Neural progenitor cell (in vitro differentiated cells): Measurements from ENCODE around the gene MCM3. TPM values are rescaled to one million over a fixed set of nuclear protein-coding genes. Genes with fewer than 3 reads are reported as not detected.

Experiments used
- DNase-seq: peaks from one replicate; pipeline ENCODE4 v3.0.0-alpha.2; 2016; ENCODE audit warnings: low spot score
- H2AFZ ChIP-seq: fragments of 200-600 bp; sonication (generic); replicated peaks from 2 replicates; pipeline ENCODE4 v1.6.1; 2016; ENCODE audit warnings: antibody characterized with exemption
- H3F3A ChIP-seq: fragments of 200-600 bp; sonication (generic); 2 replicates; pipeline ENCODE4 v1.6.1; 2016; ENCODE audit warnings: antibody characterized with exemption, low read depth
- H3K27ac ChIP-seq: fragments of 200-600 bp; sonication (generic); 2 replicates; pipeline ENCODE4 v1.5.1; 2016; ENCODE audit warnings: mild to moderate bottlenecking
- H3K27me3 ChIP-seq: fragments of 200-600 bp; sonication (generic); 2 replicates; pipeline ENCODE4 v1.6.1; 2016; ENCODE audit warnings: mild to moderate bottlenecking, moderate library complexity
- H3K36me3 ChIP-seq: fragments of 200-600 bp; sonication (generic); 2 replicates; pipeline ENCODE4 v1.5.1; 2016
- H3K4me1 ChIP-seq: fragments of 200-600 bp; sonication (generic); 2 replicates; pipeline ENCODE4 v1.6.1; 2016; ENCODE audit warnings: mixed run types
- H3K4me2 ChIP-seq: fragments of 200-600 bp; sonication (generic); 2 replicates; pipeline ENCODE4 v1.6.1; 2016
- H3K4me3 ChIP-seq: fragments of 200-600 bp; sonication (generic); 2 replicates; pipeline ENCODE4 v1.5.1; 2016
- H3K79me2 ChIP-seq: fragments of 200-600 bp; sonication (generic); 2 replicates; pipeline ENCODE4 v1.6.1; 2016; ENCODE audit warnings: low read depth
- H3K9ac ChIP-seq: fragments of 200-600 bp; sonication (generic); 2 replicates; pipeline ENCODE4 v1.6.1; 2016
- H3K9me3 ChIP-seq: fragments of 200-600 bp; sonication (generic); 2 replicates; pipeline ENCODE4 v1.5.1; 2016; ENCODE audit warnings: low read depth
- H4K20me1 ChIP-seq: fragments of 200-600 bp; sonication (generic); 2 replicates; pipeline ENCODE4 v1.6.1; 2016; ENCODE audit warnings: low read depth
- H3K27ac Mint-ChIP-seq: 3 replicates; pipeline ENCODE4 v1.8.0; 2021; ENCODE audit warnings: mixed read lengths
- H3K27me3 Mint-ChIP-seq: 2 replicates; pipeline ENCODE4 v1.8.0; 2022; ENCODE audit warnings: low read depth, mild to moderate bottlenecking, inconsistent platforms, moderate library complexity, mixed read lengths; ENCODE audit not compliant: insufficient read depth
- H3K36me3 Mint-ChIP-seq: 3 replicates; pipeline ENCODE4 v1.8.0; 2021; ENCODE audit warnings: mixed read lengths
- H3K4me1 Mint-ChIP-seq: 3 replicates; pipeline ENCODE4 v1.8.0; 2021; ENCODE audit warnings: mixed read lengths
- H3K4me3 Mint-ChIP-seq: 3 replicates; pipeline ENCODE4 v1.8.0; 2021; ENCODE audit warnings: mild to moderate bottlenecking, moderate library complexity, mixed read lengths
- H3K9me3 Mint-ChIP-seq: 3 replicates; pipeline ENCODE4 v1.8.0; 2020; ENCODE audit warnings: mixed read lengths
- CTCF ChIP-seq: fragments of 200-600 bp; sonication (generic); IDR thresholded peaks from 2 replicates; pipeline ENCODE4 v1.5.1; 2017; ENCODE audit warnings: antibody characterized with exemption, mild to moderate bottlenecking
- EZH2 ChIP-seq: fragments of 200-600 bp; sonication (generic); IDR thresholded peaks from 2 replicates; pipeline ENCODE4 v1.6.1; 2017; ENCODE audit warnings: antibody characterized with exemption, mild to moderate bottlenecking, moderate library complexity
- EZH2phosphoT487 ChIP-seq: fragments of 200-600 bp; sonication (generic); IDR thresholded peaks from 2 replicates; pipeline ENCODE4 v1.6.1; 2017; ENCODE audit warnings: antibody characterized with exemption
- total RNA-seq: library from RNA; depleted of rRNA; stranded (reverse); fragments of >200 nt; gene quantifications from 2 replicates; pipeline ENCODE4 v1.2.3, GENCODE V29; 2015; ENCODE audit warnings: low replicate concordance

MCM3 gene
- total RNA-seq, 1 donor from 2014 or later = 224 TPM

- Histone ChIP-seq H2AFZ (no peak overlapping the region), H3K4me2 (peak overlapping the region; percentile 20), H3K4me3 (peak overlapping the region; percentile 2), H3F3A (peaks cover 34% of the 10 kb centered on the region), H3K79me2 (no peaks in the 10 kb centered on the region), H4K20me1 (no peaks in the 10 kb centered on the region), H3K27me3 (peaks cover 3% of the 10 kb centered on the region), H3K27ac (peak overlapping the region; percentile 78), H3K9ac (no peak overlapping the region), H3K4me1 (peaks cover 25% of the 10 kb centered on the region), H3K36me3 (no peaks in the 10 kb centered on the region), H3K9me3 (no peaks in the 10 kb centered on the region)
- no peaks in the 10 kb centered on the region for H3K9me3 Mint-ChIP-seq
- no peaks in the 10 kb centered on the region for H3K27me3 Mint-ChIP-seq
- no peak overlapping the region for H3K4me3 Mint-ChIP-seq
- H3K27ac Mint-ChIP-seq = peak overlapping the region; percentile 55
- no peaks in the 10 kb centered on the region for H3K36me3 Mint-ChIP-seq
- no peak for TF ChIP-seq EZH2phosphoT487
- TF ChIP-seq CTCF = no peak
- no peak for TF ChIP-seq EZH2
- H3K4me1 Mint-ChIP-seq = peaks cover 42% of the 10 kb centered on the region
- no peak for DNase-seq
Measured at GRCh38 chr6:52326540-52327364, 42.2 kb upstream of the MCM3 start.

GRCh38 chr6:52325695-52326471 lies 41.3 kb upstream of the MCM3 start:
- no peaks in the 10 kb centered on the region for H3K36me3 Mint-ChIP-seq
- no peak overlapping the region for H3K9ac ChIP-seq
- peaks cover 21% of the 10 kb centered on the region for H3K4me1 ChIP-seq
- H4K20me1 ChIP-seq = no peaks in the 10 kb centered on the region
- H3K36me3 ChIP-seq = no peaks in the 10 kb centered on the region
- peaks cover 34% of the 10 kb centered on the region for H3F3A ChIP-seq
- TF ChIP-seq EZH2 = no peak
- TF ChIP-seq EZH2phosphoT487 = no peak
- TF ChIP-seq CTCF = no peak
- peak overlapping the region; percentile 20 for H3K4me2 ChIP-seq
- H3K4me3 Mint-ChIP-seq = no peak overlapping the region
- DNase-seq = peak; percentile 90
- peaks cover 37% of the 10 kb centered on the region for H3K4me1 Mint-ChIP-seq
- H3K27ac ChIP-seq = peak overlapping the region; percentile 85
- H2AFZ ChIP-seq = no peak overlapping the region
- peak overlapping the region; percentile 2 for H3K4me3 ChIP-seq
- peak overlapping the region; percentile 55 for H3K27ac Mint-ChIP-seq
- H3K9me3 Mint-ChIP-seq = no peaks in the 10 kb centered on the region
- H3K27me3 ChIP-seq = peaks cover 3% of the 10 kb centered on the region
- no peaks in the 10 kb centered on the region for H3K79me2 ChIP-seq
- no peaks in the 10 kb centered on the region for H3K9me3 ChIP-seq
- H3K27me3 Mint-ChIP-seq = no peaks in the 10 kb centered on the region

GRCh38 chr6:52324189-52324588 lies 39.6 kb upstream of the MCM3 start:
- Mint-ChIP-seq H3K27me3 (no peaks in the 10 kb centered on the region), H3K4me1 (peaks cover 30% of the 10 kb centered on the region), H3K4me3 (no peak overlapping the region), H3K36me3 (no peaks in the 10 kb centered on the region), H3K27ac (no peak overlapping the region), H3K9me3 (no peaks in the 10 kb centered on the region)
- TF ChIP-seq CTCF (no peak), EZH2phosphoT487 (no peak), EZH2 (no peak)
- Histone ChIP-seq H3K4me3 (no peak overlapping the region), H3K9me3 (no peaks in the 10 kb centered on the region), H4K20me1 (no peaks in the 10 kb centered on the region), H3K4me2 (no peak overlapping the region), H3K79me2 (no peaks in the 10 kb centered on the region), H3K27ac (no peak overlapping the region), H2AFZ (no peak overlapping the region), H3K27me3 (peaks cover 3% of the 10 kb centered on the region), H3K36me3 (no peaks in the 10 kb centered on the region), H3F3A (peaks cover 34% of the 10 kb centered on the region), H3K4me1 (peaks cover 23% of the 10 kb centered on the region), H3K9ac (no peak overlapping the region)
- DNase-seq = no peak
